Large intestine (tissue), 12 donors: ENCODE measurements around the gene VPS13D. TPM values are rescaled to one million over a fixed set of nuclear protein-coding genes. Genes with fewer than 3 reads are reported as not detected.
A peak's percentile ranks its signal among the peaks of the same experiment; 100 is the strongest.

ENCODE experiments used
- DNase-seq, 2 donors: peaks; one replicate each; pipeline versions ENCODE4 v3.0.0 to v3.0.0-alpha.2; 2013
- H3K27ac ChIP-seq: one replicate; pipeline ENCODE4 v1.5.1; 2013; ENCODE audit warnings: low read length
- H3K27me3 ChIP-seq: 2 replicates; pipeline ENCODE4 v1.6.1; 2013; ENCODE audit warnings: low read length; ENCODE audit not compliant: control insufficient read depth, insufficient read depth
- H3K36me3 ChIP-seq: 2 replicates; pipeline ENCODE4 v1.6.1; 2013; ENCODE audit warnings: low read length; ENCODE audit not compliant: control insufficient read depth, insufficient read depth
- H3K4me1 ChIP-seq: one replicate; pipeline ENCODE4 v1.6.1; 2013; ENCODE audit warnings: low read length; ENCODE audit not compliant: control insufficient read depth, insufficient read depth
- H3K4me3 ChIP-seq: one replicate; pipeline ENCODE4 v1.5.1; 2013; ENCODE audit warnings: low read length
- H3K9me3 ChIP-seq: one replicate; pipeline ENCODE4 v1.6.1; 2013; ENCODE audit warnings: mild to moderate bottlenecking, low read depth, low read length, moderate library complexity; ENCODE audit not compliant: control insufficient read depth
- WGBS: methylation state at CpG from one replicate; pipeline ENCODE4 v1.1.5; 2013; ENCODE audit warnings: low lambda C conversion rate; ENCODE audit not compliant: insufficient coverage; 5-methylcytosine and 5-hydroxymethylcytosine counted together
- long read RNA-seq, 11 donors: transcript quantifications; one replicate each; lab custom pipeline, GENCODE V29; 2026
- polyA plus RNA-seq: library from polyadenylated mRNA; unstranded; fragments of 120-200 nt; gene quantifications from one replicate; pipeline ENCODE4 v1.2.1, GENCODE V29; 2013

VPS13D gene, protein sequence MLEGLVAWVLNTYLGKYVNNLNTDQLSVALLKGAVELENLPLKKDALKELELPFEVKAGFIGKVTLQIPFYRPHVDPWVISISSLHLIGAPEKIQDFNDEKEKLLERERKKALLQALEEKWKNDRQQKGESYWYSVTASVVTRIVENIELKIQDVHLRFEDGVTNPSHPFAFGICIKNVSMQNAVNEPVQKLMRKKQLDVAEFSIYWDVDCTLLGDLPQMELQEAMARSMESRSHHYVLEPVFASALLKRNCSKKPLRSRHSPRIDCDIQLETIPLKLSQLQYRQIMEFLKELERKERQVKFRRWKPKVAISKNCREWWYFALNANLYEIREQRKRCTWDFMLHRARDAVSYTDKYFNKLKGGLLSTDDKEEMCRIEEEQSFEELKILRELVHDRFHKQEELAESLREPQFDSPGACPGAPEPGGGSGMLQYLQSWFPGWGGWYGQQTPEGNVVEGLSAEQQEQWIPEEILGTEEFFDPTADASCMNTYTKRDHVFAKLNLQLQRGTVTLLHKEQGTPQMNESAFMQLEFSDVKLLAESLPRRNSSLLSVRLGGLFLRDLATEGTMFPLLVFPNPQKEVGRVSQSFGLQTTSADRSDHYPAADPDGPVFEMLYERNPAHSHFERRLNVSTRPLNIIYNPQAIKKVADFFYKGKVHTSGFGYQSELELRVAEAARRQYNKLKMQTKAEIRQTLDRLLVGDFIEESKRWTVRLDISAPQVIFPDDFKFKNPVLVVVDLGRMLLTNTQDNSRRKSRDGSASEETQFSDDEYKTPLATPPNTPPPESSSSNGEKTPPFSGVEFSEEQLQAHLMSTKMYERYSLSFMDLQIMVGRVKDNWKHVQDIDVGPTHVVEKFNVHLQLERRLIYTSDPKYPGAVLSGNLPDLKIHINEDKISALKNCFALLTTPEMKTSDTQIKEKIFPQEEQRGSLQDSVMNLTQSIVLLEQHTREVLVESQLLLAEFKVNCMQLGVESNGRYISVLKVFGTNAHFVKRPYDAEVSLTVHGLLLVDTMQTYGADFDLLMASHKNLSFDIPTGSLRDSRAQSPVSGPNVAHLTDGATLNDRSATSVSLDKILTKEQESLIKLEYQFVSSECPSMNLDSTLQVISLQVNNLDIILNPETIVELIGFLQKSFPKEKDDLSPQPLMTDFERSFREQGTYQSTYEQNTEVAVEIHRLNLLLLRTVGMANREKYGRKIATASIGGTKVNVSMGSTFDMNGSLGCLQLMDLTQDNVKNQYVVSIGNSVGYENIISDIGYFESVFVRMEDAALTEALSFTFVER (N-terminal part only)
- 20.7 TPM for polyA plus RNA-seq
- long read RNA-seq, donor 1, result 0 reads
- long read RNA-seq, donor 2, partial matches to known transcripts, result 0 of 1 reads
- long read RNA-seq, donor 2, other reads (novel, unspliced or antisense), result 0 of 1 reads
- long read RNA-seq, donor 3, result 0 reads
- long read RNA-seq, donor 4, result 0 reads
- long read RNA-seq, donor 5, result 0 reads
- long read RNA-seq, donor 6, partial matches to known transcripts, result 14 of 14 reads
- long read RNA-seq, donor 6, other reads (novel, unspliced or antisense), result 0 of 14 reads
- long read RNA-seq, donor 7, partial matches to known transcripts, result 0 of 1 reads
- long read RNA-seq, donor 7, other reads (novel, unspliced or antisense), result 0 of 1 reads
- long read RNA-seq, donor 8, result 0 reads
- long read RNA-seq, donor 9, result 0 reads
- long read RNA-seq, donor 10, result 0 reads
- long read RNA-seq, donor 11, result 0 reads

DNA sequence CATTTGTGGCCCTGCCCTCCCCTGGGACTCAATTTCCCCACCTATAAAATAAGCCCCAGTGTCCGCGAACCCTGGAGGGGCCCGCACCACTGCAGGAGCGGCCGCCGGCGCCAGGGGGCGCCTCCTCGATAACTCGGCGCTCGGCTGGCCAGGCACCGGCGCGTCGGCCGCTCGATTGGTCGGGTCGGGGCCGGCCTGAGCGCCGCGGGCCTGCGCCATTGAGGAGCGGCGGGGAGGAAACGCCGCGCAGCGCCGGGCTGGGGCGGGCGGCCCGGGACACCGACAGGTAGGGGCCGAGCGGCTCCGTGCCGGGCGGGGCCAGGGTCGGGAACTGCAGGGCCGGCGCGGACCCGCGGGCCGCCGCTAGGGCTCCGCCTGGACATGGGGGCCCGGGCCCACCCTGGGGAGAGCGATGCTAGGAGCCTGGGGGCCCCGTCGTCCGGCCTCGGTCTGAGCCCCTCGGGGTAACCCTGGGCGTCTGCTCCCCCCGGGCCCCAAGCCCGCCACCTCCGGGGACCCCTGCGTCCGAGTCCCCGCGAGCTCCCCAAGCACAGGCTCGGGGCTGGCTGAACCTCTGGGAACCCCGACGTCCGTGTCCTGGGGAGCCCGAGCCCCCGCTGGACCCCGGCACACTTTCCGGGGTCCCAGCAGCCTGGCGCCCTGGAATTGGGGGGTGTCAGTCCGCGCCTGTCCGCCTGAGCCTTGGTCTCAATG lies at the start of gene VPS13D:
Gene VPS13D (plus strand): TSS at position 196 of the 714 bp plus-strand sequence. CDS start 4,237 bp downstream, outside the sequence.
- Histone ChIP-seq H3K4me1 (no peaks in the 10 kb centered on the region), H3K4me3 (peak within 1 kb of the TSS; percentile 99), H3K36me3 (peaks cover 5% of the 10 kb centered on the region), H3K9me3 (no peaks in the 10 kb centered on the region), H3K27ac (peak within 1 kb of the TSS; percentile 36), H3K27me3 (no peaks in the 10 kb centered on the region)
- no CpG with 5 or more reads among the region's 77 CpGs for WGBS
- peak; percentile 74 to 80 for DNase-seq

DNA sequence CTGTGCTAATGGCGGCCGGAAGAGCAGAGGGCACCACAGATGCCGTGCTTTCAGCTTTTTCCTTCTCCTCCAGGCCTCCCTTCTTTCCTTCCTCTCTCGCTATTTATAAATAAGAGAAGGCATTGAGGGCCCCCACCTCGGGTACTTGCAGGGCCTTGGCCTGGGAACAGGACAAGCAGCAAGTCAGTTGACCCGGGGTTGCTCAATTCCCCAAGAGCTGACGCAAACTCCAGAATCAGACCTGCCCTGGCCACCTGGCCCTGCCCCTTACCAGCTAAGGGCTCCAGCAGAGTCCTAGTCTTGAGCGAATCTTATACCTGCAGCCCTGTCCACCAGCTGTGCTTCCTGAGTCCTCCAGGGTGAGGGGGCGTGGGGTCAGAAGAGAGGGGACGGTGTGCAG lies 49.5 kb upstream of the VPS13D start:
- Histone ChIP-seq H3K27ac (peak overlapping the region; percentile 43), H3K4me3 (no peak overlapping the region), H3K36me3 (no peaks in the 10 kb centered on the region), H3K4me1 (peaks cover 35% of the 10 kb centered on the region), H3K27me3 (no peaks in the 10 kb centered on the region), H3K9me3 (no peaks in the 10 kb centered on the region)
- peak; percentile 58 to 62 for DNase-seq
- 100% methylated on average over 2 of the region's 10 CpGs for WGBS

DNA sequence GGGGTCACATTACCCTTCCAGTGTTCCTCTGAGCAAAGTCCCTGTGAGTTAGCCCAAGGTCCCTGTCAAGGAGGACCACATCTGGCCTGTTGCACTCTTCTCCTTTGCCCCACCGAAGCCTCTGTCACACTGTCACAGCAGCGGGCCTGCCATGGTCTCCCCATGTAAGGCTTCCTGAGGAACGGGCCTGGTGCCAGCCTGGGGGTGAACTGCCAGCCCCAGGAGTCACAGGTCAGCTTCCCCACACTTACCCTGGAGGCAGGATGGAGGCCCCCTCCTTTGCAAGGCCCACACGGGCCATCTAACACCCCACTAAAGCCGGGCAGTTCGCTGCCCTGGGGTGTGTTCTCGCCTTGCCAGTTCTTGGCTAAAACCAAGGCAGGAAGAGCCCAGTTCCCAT lies 48.9 kb upstream of the VPS13D start:
- Histone ChIP-seq H3K4me3 (no peak overlapping the region), H3K4me1 (peaks cover 37% of the 10 kb centered on the region), H3K36me3 (no peaks in the 10 kb centered on the region), H3K27ac (peak overlapping the region; percentile 43), H3K9me3 (no peaks in the 10 kb centered on the region), H3K27me3 (no peaks in the 10 kb centered on the region)
- no peak for DNase-seq
- WGBS, result no CpG with 5 or more reads among the region's 7 CpGs

DNA sequence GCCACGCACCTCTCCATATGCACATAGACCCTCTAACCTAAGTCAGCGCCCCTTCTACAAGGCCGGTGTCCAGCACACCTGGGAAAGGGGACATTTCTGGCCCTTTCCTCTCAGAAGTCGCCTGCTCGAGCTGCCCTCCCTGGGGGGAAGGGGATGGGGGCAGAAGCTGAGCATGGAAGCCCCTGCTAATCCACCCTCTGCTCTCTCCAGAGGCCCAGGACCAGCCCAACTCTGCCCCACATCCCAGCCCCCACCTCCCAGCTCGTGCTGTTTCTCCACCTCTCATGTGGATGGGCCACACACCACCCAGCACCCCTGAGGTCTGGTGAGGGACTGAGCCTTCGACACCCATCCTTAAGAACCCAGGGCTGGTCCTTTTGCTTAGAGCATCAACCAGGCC lies 48.3 kb upstream of the VPS13D start:
- Histone ChIP-seq H3K36me3 (no peaks in the 10 kb centered on the region), H3K4me1 (peaks cover 43% of the 10 kb centered on the region), H3K9me3 (no peaks in the 10 kb centered on the region), H3K27ac (no peak overlapping the region), H3K27me3 (no peaks in the 10 kb centered on the region), H3K4me3 (no peak overlapping the region)
- no peak for DNase-seq
- no CpG with 5 or more reads among the region's 7 CpGs for WGBS

DNA sequence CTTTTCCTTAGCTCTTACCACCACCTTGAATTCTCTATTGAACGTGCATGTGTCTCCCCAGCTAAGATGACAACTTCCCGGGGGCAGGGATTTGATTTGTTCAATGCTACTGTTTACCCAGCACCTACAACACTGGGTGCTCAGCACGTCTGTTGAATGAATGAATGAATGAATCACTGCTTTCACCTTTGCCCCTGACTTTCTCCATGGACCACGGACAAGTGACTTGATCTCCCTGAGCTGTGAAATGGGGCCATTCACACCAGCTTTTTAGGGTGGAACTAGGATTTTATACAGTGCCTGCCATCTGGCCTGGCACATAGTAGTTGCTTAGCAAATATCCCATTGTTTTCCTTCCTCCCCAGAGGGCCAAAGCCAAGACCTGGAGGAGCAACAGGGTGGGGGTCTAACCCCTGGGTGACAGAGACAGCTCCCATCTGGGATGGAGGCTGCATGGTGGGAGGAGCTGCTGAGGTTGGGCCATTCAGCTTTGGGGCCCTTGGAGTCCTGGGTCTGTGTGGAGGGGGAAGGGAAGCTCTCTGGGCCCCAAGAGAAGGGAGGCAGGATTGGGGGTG lies 47.3 kb upstream of the VPS13D start:
- H3K9me3 ChIP-seq, result no peaks in the 10 kb centered on the region
- WGBS, result no CpG with 5 or more reads among the region's 4 CpGs
- peaks cover 51% of the 10 kb centered on the region for H3K4me1 ChIP-seq
- no peak overlapping the region for H3K27ac ChIP-seq
- no peak for DNase-seq
- no peak overlapping the region for H3K4me3 ChIP-seq
- no peaks in the 10 kb centered on the region for H3K27me3 ChIP-seq
- H3K36me3 ChIP-seq, result no peaks in the 10 kb centered on the region

DNA sequence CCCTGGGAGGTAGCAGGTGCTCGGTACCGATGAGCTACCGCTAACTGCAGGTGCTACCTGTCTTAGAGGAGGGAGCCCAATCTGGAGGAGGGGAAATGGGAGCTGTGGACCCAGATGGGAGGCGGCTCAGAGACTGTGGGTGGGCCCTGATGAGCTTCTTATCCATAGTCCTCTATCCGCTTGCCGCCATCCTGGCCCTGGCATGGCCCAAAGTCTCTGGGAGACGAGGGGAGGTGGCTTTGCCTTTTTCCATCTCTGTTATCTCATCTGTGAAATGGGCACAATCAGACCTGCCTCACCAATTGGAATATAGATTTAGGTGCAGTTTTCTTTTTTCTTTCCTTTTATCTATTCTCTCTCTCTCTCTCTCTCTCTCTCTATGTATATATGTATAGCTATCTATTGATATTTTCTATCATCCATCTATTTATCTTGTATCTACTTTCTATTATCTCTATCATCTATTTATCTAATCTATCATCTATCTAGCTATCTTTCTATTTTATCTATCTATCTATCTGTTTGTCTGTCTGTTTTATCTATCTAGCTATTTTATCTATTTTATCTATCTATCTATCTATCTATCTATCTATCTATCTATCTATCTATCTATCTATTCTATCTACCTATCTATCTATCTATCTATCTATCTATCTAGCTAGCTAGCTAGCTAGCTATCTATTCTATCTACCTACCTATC lies 46.6 kb upstream of the VPS13D start:
- no peak overlapping the region for H3K4me3 ChIP-seq
- H3K27me3 ChIP-seq, result no peaks in the 10 kb centered on the region
- no peak for DNase-seq
- WGBS, result no CpG with 5 or more reads among the region's 7 CpGs
- no peaks in the 10 kb centered on the region for H3K36me3 ChIP-seq
- peaks cover 50% of the 10 kb centered on the region for H3K4me1 ChIP-seq
- no peaks in the 10 kb centered on the region for H3K9me3 ChIP-seq
- H3K27ac ChIP-seq, result no peak overlapping the region

DNA sequence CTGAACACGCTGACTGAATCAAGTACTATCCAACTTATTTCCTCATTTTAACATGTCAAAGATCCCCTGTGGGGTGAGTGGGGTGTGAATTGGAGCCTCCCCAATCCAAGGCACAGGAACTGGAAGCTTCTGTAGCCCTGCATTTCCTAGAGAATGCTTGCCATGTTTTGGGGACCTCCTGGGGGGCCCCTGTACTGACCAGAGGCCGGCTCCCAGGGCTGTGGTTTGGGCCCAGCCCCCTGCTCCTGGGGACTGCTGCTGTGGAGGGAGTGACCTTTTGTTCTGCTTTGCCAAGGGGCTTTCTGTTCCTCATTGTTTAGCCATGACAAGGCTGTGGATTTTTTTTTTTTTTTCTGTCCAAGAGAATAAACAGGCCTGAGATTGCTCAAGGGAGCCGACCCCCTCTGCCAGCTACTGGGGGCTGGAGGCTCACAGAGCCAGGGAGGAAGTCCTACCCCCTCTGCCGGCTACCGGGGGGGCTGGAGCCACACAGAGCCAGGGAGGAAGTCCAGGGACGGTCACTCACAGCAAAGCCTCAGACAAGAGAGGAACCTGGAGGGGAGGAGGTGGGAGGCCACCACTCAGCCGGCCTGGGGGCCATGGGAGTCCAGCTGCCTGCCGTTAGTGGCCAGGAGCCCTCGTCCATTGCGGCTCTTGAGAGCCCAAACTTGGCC lies 45.7 kb upstream of the VPS13D start:
- H3K36me3 ChIP-seq, result no peaks in the 10 kb centered on the region
- no peaks in the 10 kb centered on the region for H3K27me3 ChIP-seq
- H3K27ac ChIP-seq, result peak overlapping the region; percentile 90
- H3K9me3 ChIP-seq, result no peaks in the 10 kb centered on the region
- no peak overlapping the region for H3K4me3 ChIP-seq
- DNase-seq, result peak; percentile 64 to 73
- WGBS, result no CpG with 5 or more reads among the region's 10 CpGs
- peaks cover 45% of the 10 kb centered on the region for H3K4me1 ChIP-seq

DNA sequence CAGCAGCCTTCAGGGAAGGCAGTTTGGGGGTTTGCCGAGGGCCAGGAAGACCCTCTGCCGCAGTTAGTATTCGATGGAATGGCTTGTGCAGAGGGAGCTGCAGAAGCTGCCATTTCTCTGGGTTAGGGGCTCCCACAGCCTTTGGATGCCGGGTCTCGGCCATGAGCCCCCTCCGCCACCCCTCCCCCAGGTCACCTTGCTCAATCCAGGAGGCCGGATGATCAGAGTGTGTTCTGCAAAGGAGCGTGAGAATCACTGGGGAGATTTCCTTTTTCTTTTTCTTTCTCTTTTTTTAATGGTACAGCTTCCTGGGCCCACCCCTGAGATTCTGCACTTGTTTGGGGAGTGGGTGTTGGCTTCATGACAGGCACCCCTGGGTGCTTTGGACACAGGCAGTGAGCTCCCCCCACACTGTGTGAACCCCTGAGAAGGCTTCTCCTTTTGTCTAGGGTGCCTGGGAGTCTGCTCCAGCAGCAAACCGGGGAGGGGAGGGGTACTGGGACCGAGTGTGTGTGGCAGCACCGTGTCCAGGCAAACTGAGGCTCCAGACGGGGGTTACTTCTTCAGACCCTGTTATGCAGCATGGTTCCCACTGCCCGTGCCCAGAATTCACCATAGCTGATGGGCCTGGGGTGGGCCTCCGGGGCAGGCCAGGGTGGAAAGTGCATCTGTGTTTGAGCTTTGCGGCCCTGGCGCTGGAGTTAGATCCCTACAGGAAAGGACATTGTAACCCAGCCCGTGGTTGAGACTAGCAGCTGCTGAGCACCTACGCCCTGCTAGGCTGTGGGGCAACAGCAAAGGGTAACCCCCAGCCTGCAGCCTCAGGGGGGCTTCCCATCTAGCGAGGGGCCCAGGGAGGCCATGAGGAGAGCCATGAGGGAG lies 44.6 kb upstream of the VPS13D start:
- H3K27me3 ChIP-seq, result no peaks in the 10 kb centered on the region
- no peak for DNase-seq
- H3K36me3 ChIP-seq, result no peaks in the 10 kb centered on the region
- peaks cover 40% of the 10 kb centered on the region for H3K4me1 ChIP-seq
- no peak overlapping the region for H3K4me3 ChIP-seq
- peak overlapping the region; percentile 90 for H3K27ac ChIP-seq
- no peaks in the 10 kb centered on the region for H3K9me3 ChIP-seq
- WGBS, result no CpG with 5 or more reads among the region's 19 CpGs
